Suprapubic skin (tissue), 4 donors: ENCODE data around the gene NLRC4.

Experiments
- CTCF ChIP-seq, 2 donors: fragments of 200-600 bp in 1 of 2; fragments of 450-650 bp in 1 of 2; sonication (generic) in 1 of 2; IDR thresholded peaks; one replicate each; pipeline ENCODE4 v1.5.1; 2016 to 2019; ENCODE audit warnings: antibody characterized with exemption in 2 of 2, mild to moderate bottlenecking in 1 of 2, moderate library complexity in 1 of 2
- EP300 ChIP-seq: sonication (generic); formaldehyde crosslinking; IDR thresholded peaks from one replicate; pipeline ENCODE4 v1.6.1; 2017; ENCODE audit warnings: antibody characterized with exemption
- POLR2A ChIP-seq, 2 donors: fragments of 450-650 bp; IDR thresholded peaks; one replicate each; pipeline ENCODE4 v1.6.1; 2017; ENCODE audit warnings: antibody characterized with exemption in 2 of 2, mild to moderate bottlenecking in 2 of 2, moderate library complexity in 2 of 2
- POLR2AphosphoS5 ChIP-seq, 3 donors: sonication (generic); formaldehyde crosslinking; IDR thresholded peaks; one replicate each; pipeline ENCODE4 v1.6.1; 2017; ENCODE audit warnings: antibody characterized with exemption in 3 of 3

GRCh38 chr2:32310577-32310976 lies 45.9 kb upstream of the NLRC4 start:
- TF ChIP-seq POLR2A (IDR thresholded peaks at IDR 0.05) (no peak), CTCF (IDR thresholded peaks at IDR 0.05) (no peak), POLR2AphosphoS5 (IDR thresholded peaks at IDR 0.05) (no peak), EP300 (no peak)
